GM12891 (cell line): ENCODE measurements around the gene PREX1.

Experiments used
- POLR2A ChIP-seq: IDR thresholded peaks from 2 replicates; pipeline ENCODE4 v1.6.1; 2011; ENCODE audit warnings: low read depth, low read length, control low read depth
- POLR2AphosphoS5 ChIP-seq: IDR thresholded peaks from 2 replicates; pipeline ENCODE4 v1.6.1; 2011; ENCODE audit warnings: low read depth, low read length, control low read depth

DNA sequence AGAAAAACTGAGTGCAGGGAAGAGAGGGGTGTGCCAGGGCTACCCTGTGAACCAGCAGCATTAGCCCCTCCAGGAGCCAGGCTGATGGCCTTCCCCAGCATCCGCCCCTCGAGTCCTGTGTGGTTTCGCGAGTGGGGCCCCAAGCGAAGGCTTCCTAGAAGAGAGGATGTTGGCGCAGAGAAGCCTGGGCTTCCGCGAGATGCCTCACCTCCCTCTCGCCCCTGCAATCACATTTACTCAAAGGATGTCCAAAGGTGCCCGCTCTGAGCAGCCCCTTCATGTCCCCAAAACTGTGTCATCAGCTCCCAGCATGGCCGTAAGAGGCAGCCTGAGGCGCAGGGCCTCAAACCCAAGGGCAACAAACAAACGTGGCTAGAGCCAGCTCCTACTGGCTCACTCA, 111.7 kb downstream of the PREX1 start:
- TF ChIP-seq POLR2A = no peak
- no peak for TF ChIP-seq POLR2AphosphoS5
